GM20431 (cell line): Measurements from ENCODE around the gene KAZN.

ENCODE experiments used
- in situ Hi-C: fragments of 300-500 bp; cut with MseI, MboI; formaldehyde crosslinking; loops from one replicate; pipeline ENCODE4 v1.15.0; 2020; ENCODE audit warnings: low sequenced_read_pairs; ENCODE audit not compliant: unreplicated experiment

The KAZN gene

DNA sequence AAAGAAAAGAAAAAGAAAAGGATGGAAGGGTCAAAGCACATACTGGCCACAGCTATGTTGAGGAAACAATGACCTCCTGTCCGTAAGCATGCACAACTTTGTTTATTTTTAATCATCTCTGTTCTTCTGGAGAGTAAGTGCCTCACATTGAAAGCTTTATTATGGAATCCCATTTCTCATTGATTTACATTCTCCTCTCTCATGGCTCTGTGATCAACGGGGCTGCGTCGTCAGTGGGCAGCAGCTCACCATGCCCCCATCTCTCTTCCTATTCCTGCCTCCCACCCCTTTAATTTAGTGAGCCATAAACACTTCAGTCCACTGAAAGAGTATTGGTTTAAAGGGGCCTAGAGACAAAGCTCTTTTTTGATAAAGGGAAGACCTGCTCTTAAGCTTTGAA is 98.9 kb downstream of the KAZN start:
- in situ Hi-C loops: no loop called here

DNA sequence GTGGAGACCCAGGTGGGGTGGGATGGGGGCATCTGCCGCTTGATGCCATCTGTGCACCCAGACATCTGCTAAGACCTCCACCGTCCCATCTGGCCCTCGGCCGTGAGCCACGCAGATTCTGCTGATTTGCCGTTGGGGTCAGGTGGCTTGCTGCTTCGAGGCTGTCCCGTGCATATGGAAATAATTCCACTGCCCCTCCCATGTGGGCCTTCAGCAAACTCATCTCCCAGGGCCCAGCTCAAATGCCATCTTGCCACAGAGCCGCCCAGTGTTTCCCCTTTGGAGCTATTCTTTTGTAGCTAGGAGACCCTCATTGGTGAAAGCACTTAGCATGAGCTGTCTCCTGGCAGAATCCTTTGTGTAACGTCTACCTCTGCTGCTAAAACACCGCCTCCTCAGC is 99.8 kb downstream of the KAZN start:
- in situ Hi-C loops: no loop called here

DNA sequence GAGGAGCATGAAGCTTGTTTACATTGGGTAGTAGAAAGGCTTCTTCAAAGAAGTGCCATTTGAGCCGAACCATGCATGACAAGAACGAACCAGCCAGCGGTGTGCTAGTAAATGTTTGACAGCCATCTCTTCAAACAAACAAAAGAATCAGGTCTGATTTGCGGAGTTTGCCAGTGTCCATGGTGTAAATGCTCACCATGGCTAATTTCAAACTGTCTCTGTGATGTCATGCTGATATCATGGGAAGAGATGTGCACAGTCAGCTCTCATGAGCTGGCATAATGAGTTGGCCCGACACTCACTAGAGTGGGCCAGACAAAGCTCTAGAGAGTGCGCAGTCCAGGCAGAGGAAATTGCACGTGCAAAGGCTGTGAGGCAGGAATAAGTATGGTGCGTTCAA is 101.1 kb downstream of the KAZN start:
- in situ Hi-C loops: no loop called here

DNA sequence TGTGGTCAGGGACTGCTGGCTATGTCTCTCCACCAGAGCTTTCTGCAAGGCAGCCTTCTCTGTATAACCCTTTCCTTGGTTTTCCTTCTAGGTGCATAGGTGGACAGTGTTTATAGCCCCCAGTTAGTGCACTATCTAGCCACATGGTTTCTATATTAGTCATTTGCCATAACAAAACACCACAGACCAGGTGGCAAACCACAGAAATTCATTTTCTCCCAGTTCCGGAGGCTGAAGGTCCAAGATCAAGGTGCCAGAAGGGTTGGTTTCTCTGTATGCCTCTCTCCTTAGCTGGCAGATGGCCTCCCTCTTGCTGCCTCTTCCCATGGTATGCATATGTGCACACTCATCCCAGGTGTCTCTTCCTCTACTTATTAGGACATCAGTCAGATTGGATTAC is 106.4 kb downstream of the KAZN start:
- in situ Hi-C loops: no loop called here

DNA sequence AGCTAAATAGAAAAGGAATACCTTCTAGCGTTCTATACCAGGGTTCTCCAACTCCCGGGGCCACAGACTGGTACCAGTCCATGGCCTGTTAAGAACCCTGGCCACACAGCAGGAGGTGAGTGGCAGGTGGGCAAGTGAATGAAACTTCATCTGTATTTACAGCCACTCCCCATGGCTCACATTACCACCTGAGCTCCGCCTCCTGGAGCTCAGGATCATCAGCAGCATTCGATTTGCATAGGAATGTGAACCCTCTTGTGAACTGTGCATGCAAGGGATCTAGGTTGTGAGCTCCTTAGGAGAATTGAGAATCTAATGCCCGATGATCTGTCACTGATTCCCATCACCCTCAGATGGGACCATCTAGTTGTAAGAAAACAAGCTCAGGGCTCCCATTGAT is 107.3 kb downstream of the KAZN start:
- in situ Hi-C loops: no loop called here

DNA sequence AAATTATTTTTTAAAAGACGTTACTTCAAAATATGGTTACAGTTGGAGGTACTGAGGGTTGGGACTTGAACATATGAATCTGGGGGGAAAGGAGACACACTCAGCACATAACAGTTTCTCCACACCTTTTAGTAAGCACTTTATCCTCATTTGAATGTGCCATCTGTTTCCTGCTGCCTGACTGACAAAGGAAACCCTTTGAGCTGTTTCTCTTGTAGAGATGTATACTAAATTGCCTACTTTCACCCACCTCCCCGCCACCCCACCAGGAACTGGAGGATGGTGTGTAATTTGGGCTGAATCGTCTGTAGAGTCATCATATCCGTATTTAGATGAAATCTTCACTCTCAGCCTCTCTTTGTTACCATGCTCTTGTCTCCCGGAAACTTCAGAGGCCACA is 108.1 kb downstream of the KAZN start:
- in situ Hi-C loops: no loop called here

DNA sequence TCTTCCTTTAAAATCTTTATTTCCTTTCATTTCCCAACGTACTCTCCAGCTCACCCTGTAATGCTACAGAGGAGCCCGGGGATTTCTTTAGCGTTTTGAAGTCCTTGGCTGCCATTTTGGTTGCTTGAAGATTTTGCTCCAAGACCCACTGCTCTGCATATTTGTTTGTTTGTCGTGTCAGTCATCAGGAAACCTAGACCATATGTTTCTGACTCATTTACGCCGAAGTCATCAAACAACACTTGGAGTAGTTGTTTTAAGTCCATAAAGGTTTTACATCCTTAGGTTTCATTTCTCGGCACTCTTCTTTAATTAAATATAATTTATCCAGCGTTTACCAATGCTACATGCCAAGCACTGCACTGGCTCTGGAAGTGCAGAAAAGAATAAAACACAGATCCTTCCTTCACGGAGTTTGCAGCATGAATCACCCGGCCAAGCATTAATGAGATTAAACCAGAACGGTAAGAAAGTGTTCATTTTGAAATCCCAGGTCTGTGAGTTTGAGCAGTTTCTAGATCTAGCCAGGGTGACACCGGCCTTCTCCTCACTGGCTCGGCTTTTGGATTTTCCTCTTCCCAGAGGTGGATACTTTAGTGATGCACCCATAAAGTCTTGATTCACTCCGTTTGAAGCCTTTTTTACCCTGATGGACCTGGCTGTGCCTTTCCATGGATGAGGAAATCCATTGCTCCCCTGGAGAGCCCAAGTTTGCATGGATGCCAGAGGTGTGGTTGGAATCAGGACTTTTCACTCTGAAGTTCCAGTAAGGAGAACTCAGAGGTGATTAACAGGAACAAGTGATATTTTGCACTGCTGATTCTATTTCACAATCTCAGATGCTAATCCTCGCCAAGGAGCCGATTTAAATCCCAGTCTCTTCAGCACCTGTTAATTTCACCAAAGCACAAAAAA is 109.3 kb downstream of the KAZN start:
- in situ Hi-C loops: no loop called here

DNA sequence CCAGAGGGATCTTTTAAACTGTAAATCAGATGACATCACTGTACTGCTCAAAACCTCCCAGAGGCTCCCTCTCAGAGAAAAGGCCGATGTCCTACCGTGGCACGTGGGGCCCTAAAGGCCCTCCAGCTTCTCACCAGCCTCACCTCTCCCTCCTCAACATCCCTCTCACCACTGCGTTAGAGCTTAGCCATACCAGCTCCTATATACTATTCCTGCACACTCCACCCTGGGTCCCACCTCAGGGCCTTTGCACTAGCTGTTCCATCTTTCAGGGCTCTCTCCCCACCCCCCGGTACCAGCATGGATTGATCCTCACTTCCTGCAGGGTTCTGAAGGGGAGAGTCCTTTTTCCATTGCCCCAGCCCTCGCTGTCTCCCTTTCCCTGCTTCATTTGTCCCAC is 111.8 kb downstream of the KAZN start:
- in situ Hi-C loops: no loop called here

DNA sequence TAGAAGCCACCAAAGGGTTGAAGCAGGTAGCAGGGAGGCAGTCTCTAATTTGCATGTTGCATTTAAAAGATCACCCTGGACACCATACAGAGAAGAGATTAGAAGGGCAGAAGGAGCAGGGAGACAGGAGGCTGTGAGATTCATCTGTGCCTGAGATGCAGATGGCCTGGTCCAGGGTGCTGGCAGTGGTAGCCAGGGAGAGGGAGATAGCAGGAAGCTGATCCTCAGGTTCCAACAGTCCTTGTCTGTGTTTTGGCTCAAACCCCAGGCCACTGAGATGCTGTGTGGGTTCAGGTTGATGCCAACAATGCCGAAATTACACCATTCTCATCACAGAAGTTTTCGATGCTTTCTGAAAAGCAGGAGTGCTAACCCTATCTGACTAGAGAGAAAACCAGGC is 113.7 kb downstream of the KAZN start:
- in situ Hi-C loops: no loop called here

DNA sequence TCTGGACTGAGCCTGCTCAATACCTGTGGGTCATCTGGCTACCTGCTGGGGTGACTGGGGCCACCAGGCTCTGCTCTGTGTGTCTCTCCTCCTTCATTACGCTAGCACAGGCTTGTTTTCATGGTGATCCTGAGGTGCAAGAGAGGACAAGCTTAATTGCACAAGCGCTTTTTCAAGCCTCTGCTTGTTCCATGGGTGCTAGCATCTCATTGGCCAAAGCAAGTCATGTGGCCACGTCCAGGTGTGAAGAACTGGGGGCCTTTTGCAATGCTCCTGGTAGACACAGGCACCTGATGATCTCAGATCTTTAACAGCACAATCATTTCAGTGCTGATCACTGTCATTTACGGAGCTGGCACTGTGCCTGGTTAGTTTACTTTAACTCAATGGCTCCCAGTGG is 114.6 kb downstream of the KAZN start:
- in situ Hi-C loops: no loop called here

DNA sequence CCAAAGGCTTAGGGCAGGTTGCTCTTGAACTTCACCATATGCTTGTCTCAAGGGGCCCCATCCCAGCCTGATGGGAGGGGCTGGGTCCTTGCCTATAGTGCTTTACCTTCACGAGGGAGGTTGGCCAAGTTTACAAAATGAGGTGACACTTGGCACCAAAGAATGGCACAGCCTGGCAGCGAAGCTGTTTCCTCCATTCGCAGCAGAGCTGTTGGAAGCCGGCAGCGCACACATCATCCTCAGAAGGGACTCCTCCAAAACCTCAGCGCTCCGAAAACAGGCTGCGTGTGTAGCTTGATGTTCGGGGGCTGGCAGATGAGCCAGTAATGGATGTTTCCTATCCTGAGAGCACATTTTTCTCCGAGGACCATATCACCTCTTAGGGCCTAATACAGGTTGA is 116.8 kb downstream of the KAZN start:
- in situ Hi-C loops: no loop called here

DNA sequence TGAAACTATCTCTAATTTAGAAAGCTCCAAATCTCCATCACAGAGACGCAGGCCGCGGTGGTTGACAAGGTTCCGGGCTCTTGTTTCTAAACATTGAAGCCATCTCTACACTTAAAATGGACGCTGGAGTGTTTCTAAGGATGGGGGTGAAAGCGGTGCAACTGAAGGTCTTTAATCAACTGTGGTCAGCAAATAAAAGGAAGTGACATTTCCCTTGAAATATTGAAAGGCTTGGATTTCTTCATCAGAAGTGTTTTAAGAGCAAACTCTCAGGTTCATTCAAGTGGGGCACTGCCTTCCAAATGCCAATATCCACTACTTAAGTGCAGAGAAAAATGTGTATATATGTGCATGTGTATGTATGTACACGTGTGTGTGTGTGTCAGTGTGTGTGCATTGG is 117.3 kb downstream of the KAZN start:
- in situ Hi-C loops: no loop called here

DNA sequence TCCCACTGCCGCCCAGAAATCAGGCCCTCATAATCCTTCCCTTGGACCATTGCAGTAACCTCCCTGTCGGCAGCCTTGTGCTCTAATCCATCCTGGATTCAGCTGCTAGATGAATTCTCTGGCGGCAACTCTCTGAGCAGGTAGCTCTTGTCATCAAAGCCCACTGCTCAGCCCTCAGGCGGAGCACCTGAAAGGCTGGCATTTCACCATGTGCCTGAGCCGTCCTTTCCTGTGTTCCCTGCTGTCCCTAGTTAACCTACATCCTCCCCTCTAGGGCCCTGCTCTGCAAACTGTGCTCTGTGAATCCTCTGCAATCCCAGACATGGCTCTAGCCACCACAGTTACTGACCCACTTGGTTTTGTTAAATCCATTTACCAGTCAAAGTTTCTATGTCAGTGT is 118.0 kb downstream of the KAZN start:
- in situ Hi-C loops: no loop called here

DNA sequence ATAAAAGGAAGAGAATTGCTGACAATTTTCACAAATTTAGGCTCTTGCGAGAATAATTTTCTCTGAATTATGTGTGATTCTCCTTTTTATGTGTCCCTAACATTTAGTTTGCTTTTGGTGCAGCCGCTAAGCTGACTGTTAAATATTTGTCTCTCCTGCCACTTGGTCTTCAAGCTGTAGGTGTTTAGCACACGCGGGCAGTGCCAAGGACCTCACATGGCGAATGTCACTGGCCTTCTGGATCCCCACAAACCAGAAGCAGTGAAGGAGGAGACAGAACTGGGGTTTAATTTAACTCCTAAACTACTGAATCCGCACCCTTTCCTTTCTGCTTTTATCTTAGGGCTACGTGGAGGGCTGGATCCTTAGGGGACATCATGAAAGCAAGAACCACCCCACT is 120.0 kb downstream of the KAZN start:
- in situ Hi-C loops: no loop called here

DNA sequence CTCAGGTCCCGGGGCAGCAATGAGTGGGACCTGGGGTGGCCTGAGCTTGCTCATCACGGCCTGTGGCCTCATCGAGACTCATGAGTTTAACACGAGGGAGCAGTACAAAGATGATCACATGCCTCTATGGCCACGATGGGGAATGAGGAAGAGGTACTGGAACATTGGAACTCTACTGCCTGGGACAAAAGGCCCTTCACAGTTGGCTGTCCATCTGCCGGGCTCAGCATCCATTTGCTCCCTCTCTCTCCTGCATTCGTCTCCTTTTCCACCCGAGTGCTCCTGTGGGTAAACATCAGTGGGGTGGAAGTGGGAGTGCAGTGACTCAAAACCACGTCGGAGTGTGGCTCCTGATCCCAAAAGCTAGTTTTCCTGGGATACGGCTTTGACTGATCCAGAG is 124.9 kb downstream of the KAZN start:
- in situ Hi-C loops: no loop called here

DNA sequence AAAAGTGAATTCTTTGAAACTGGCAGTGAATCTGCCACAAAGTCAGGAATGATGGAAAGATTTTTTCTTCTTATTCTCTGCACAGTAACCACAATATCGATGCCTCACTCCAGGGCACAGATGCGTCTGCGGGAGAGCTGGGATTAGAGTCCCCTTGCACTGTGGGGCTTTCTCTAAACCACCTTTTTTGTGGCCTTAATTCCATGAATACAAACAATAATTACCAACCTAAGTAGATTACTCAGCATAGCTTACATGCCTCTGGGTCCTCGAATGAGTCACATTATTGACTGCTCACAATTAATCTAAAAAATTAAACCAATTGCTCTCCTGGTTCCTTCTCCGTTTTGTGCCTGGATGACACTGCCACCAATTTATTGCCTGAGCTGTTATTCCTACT is 125.8 kb downstream of the KAZN start:
- in situ Hi-C loops: no loop called here

DNA sequence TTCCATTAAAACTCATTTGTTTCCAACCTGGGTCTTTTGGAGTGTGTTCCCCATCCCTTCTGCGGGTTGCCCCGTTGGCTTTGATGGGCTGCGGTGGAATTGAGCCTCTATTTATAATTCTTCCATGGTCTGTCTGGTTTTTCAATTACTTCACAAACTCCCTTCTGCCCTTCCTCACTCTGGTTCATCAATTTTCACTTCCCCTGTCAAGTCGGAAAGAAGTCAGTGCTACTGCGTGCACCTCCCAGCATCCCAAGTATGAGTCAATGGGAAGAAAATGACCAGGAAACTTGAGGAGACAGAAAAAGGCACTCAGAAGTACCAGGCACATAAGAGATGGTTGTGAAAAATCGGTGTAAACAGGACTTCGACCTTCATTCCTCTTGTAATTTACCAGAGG is 126.2 kb downstream of the KAZN start:
- in situ Hi-C loops: no loop called here

DNA sequence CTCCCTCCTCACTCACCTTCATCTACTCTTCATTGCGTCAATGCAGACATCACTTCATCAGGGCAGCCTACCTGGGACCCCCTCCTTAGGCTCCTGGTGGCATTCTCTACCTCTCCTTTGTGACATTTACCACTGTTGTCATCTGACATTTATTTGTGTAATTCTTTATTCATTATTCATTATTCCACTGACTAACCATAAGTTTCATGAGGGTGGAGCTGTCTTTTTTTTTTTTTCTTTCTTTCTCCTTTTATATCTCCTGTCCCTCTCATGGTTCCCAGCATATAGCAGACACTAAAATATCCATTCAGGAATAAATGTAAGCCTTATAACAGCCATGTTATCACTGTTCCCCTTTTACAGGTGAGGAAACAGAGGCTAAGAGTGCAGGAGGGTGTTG is 126.8 kb downstream of the KAZN start:
- in situ Hi-C loops: no loop called here

DNA sequence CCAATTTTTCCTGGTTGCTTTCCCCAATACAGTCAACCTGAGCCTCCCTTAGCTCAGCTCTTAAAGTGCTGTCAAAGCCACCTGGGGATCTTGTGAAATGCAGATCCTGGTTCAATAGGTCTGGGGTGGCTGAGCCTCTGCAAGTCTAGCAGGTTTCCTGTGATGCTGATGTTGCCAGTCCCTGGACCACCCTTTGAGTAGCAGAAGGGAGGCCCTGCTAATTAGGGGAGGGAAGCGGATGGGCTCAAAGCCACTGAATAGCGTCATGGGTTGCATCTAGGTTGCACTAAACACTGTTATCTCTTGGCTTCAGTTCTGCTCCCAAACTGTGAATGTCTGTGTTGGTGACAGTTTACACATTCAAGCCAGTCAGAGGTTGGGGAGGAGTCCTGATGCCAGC is 127.2 kb downstream of the KAZN start:
- in situ Hi-C loops: no loop called here

DNA sequence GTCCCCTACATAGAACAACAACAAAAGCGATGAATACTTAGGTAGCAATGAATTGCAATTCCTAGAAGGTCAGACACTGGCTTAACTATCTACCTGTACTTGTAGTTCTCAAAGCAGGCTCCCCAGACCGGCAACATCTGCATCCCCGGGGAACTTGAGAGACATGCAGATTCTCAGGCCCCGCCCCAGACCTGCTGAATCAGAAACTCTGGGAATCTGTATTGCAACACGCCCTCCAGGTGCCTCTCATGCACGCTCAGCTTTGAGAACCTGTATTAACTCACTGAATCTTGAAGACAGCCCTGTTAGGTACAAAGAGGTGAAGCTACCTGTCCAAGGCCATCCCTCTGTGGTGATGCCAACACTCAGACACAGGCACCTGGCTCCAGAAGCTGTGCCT is 128.1 kb downstream of the KAZN start:
- in situ Hi-C loops: no loop called here

DNA sequence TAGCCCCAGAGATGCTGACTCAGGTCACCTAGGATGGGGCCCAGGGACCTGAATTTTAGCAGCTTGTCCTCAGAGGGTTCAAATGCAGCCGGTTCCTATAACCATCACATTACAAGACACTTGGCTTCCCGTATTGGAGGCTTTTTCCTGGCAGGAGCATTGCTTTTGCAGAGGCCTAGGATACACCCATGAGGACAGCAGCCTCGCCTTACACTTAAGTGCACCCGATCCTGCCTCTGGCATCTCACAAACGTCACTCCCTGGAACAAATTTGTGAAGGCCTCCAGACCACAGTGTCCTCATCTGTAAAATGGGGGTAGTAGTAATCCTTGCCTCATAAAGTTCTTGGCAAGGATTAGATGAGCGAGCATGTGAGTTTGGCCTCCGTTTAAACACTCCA is 130.0 kb downstream of the KAZN start:
- in situ Hi-C loops: no loop called here

DNA sequence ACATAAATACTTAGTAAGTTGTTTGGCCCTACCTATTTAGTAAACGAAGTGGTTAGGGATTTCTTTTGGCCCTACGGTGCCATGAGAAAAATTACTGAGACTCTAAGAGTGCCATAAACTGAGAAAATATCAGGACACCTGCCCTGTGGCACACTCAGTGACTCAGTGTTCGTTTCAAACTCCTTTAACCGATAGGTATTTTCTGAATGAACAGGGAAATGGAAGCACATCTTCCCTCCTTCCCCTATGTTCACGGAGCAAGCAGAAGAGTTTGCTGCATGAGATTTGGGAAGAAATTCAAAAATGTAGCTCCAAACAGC is 134.2 kb downstream of the KAZN start:
- in situ Hi-C loops: no loop called here
